ENCODE measurements around the gene ZNF558.

ZNF558 gene

DNA sequence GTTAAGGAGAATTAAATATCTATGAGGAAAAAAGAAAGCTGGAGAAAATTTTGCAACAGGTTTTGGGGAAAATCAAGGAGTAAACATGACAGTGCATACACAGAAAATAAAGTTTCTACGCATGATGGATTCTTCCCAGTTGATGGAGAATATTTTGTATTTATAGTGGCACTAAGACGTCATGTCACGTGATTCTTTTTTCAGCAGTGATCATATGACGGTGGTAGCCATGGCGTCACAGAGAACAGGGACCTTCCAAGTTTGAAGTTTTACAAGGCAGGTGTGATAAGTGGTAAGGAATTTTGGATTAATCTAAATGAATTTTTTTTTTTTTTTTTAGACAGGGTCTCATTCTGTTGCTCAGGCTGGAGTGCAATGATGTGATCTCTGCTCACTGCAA lies 8.6 kb upstream of the ZNF558 start:
- Histone ChIP-seq H3K4me1 (ENCODE audit: control insufficient read depth in 1 of 2, insufficient read depth in 2 of 2, low read length in 2 of 2) (no peaks in the 10 kb centered on the region), H3K9me3 (ENCODE audit: control insufficient read depth in 1 of 2, low read length in 2 of 2) (no peaks in the 10 kb centered on the region), H3K36me3 (ENCODE audit: control insufficient read depth in 1 of 2, insufficient read depth in 2 of 2, low read length in 2 of 2) (no peaks in the 10 kb centered on the region), H3K9ac (ENCODE audit: low read depth in 1 of 2, low read length in 2 of 2) (no peak overlapping the region), H3K4me3 (ENCODE audit: low read depth in 1 of 2, low read length in 2 of 2) (no peak overlapping the region), H3K27ac (ENCODE audit: low read depth, low read length) (no peak overlapping the region), H3K27me3 (ENCODE audit: control insufficient read depth in 1 of 2, insufficient read depth in 2 of 2, low read length in 2 of 2) (no peaks in the 10 kb centered on the region)

- Histone ChIP-seq H3K4me3 (ENCODE audit: low read depth in 1 of 2, low read length in 2 of 2) (no peak overlapping the region), H3K4me1 (ENCODE audit: control insufficient read depth in 1 of 2, insufficient read depth in 2 of 2, low read length in 2 of 2) (peaks cover 6 to 9% of the 10 kb centered on the region in 2 donors), H3K27ac (ENCODE audit: low read depth, low read length) (no peak overlapping the region), H3K9ac (ENCODE audit: low read depth in 1 of 2, low read length in 2 of 2) (no peak overlapping the region), H3K9me3 (ENCODE audit: control insufficient read depth in 1 of 2, low read length in 2 of 2) (no peaks in the 10 kb centered on the region), H3K36me3 (ENCODE audit: control insufficient read depth in 1 of 2, insufficient read depth in 2 of 2, low read length in 2 of 2) (no peaks in the 10 kb centered on the region), H3K27me3 (ENCODE audit: control insufficient read depth in 1 of 2, insufficient read depth in 2 of 2, low read length in 2 of 2) (no peaks in the 10 kb centered on the region)
These were observed 3.8 kb upstream of the ZNF558 start for GRCh38 chr19:8835877-8836276.

- H3K27ac ChIP-seq (ENCODE audit: low read depth, low read length): no peak overlapping the region
- H3K4me1 ChIP-seq (ENCODE audit: control insufficient read depth in 1 of 2, insufficient read depth in 2 of 2, low read length in 2 of 2): peaks cover 6 to 9% of the 10 kb centered on the region in 2 donors
- no peaks in the 10 kb centered on the region for H3K27me3 ChIP-seq (ENCODE audit: control insufficient read depth in 1 of 2, insufficient read depth in 2 of 2, low read length in 2 of 2)
- H3K9ac ChIP-seq (ENCODE audit: low read depth in 1 of 2, low read length in 2 of 2): no peak overlapping the region
- H3K36me3 ChIP-seq (ENCODE audit: control insufficient read depth in 1 of 2, insufficient read depth in 2 of 2, low read length in 2 of 2): no peaks in the 10 kb centered on the region
- H3K4me3 ChIP-seq (ENCODE audit: low read depth in 1 of 2, low read length in 2 of 2): no peak overlapping the region
- no peaks in the 10 kb centered on the region for H3K9me3 ChIP-seq (ENCODE audit: control insufficient read depth in 1 of 2, low read length in 2 of 2)
These were observed 3.3 kb upstream of the ZNF558 start for GRCh38 chr19:8835446-8835845.

DNA sequence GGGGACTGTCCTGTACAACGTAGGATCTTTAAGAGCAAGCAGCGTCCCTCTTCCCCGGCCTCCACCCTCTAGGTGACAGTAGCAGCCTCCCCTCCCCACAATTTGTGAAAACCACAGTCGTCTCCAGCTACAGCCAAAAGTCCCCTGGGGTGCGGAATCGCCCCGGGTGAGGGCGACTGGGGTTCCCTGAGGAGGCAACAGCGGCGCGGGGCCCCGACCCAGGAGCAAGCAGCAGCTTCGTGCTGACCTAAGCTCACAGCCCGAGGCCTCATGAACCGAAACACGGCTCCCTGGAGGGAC lies 322 bp downstream of the ZNF558 start:
- H3K9ac ChIP-seq (ENCODE audit: low read depth in 1 of 2, low read length in 2 of 2): peak overlapping the region; percentile 76 to 89
- H3K4me3 ChIP-seq (ENCODE audit: low read depth in 1 of 2, low read length in 2 of 2): peak overlapping the region; percentile 85 to 93
- H3K36me3 ChIP-seq (ENCODE audit: control insufficient read depth in 1 of 2, insufficient read depth in 2 of 2, low read length in 2 of 2): peaks cover 0 to 10% of the 10 kb centered on the region in 2 donors
- H3K9me3 ChIP-seq (ENCODE audit: control insufficient read depth in 1 of 2, low read length in 2 of 2): no peaks in the 10 kb centered on the region
- peaks cover 6 to 9% of the 10 kb centered on the region in 2 donors for H3K4me1 ChIP-seq (ENCODE audit: control insufficient read depth in 1 of 2, insufficient read depth in 2 of 2, low read length in 2 of 2)
- peak overlapping the region; percentile 96 for H3K27ac ChIP-seq (ENCODE audit: low read depth, low read length)
- H3K27me3 ChIP-seq (ENCODE audit: control insufficient read depth in 1 of 2, insufficient read depth in 2 of 2, low read length in 2 of 2): no peaks in the 10 kb centered on the region

DNA sequence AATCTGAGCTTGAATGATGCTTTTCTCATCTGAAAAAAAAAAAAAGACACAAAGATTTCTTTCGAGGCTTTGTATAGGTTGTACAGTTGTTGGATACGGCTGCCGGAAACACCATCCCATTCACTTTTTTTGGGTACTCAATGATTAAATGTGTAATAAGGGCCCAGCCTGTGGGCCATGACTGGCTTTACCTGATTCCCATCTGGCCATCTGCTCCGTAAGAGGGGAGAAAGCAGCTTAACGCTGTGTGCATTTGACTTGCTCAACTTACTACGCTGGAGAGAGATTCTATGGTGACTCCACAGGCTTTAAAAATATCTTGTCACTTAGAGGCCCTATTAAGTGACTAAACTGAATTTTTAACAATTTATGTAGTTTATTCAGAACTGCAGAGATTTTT lies 731 bp downstream of the ZNF558 start:
- H3K9ac ChIP-seq (ENCODE audit: low read depth in 1 of 2, low read length in 2 of 2): peak overlapping the region; percentile 76 to 89
- H3K4me3 ChIP-seq (ENCODE audit: low read depth in 1 of 2, low read length in 2 of 2): peak overlapping the region; percentile 85 to 93
- no peak overlapping the region for H3K27ac ChIP-seq (ENCODE audit: low read depth, low read length)

GRCh38 chr19:8827277-8827676 lies 4.8 kb downstream of the ZNF558 start:
- Histone ChIP-seq H3K4me1 (ENCODE audit: control insufficient read depth in 1 of 2, insufficient read depth in 2 of 2, low read length in 2 of 2) (peaks cover 6 to 9% of the 10 kb centered on the region in 2 donors), H3K4me3 (ENCODE audit: low read depth in 1 of 2, low read length in 2 of 2) (no peak overlapping the region), H3K27me3 (ENCODE audit: control insufficient read depth in 1 of 2, insufficient read depth in 2 of 2, low read length in 2 of 2) (no peaks in the 10 kb centered on the region), H3K9me3 (ENCODE audit: control insufficient read depth in 1 of 2, low read length in 2 of 2) (no peaks in the 10 kb centered on the region), H3K9ac (ENCODE audit: low read depth in 1 of 2, low read length in 2 of 2) (no peak overlapping the region), H3K36me3 (ENCODE audit: control insufficient read depth in 1 of 2, insufficient read depth in 2 of 2, low read length in 2 of 2) (peaks cover 16 to 42% of the 10 kb centered on the region in 2 donors), H3K27ac (ENCODE audit: low read depth, low read length) (no peak overlapping the region)

More for the DNA sequence above, 731 bp downstream of the ZNF558 start:
- H3K27me3 ChIP-seq (ENCODE audit: control insufficient read depth in 1 of 2, insufficient read depth in 2 of 2, low read length in 2 of 2): no peaks in the 10 kb centered on the region
- H3K4me1 ChIP-seq (ENCODE audit: control insufficient read depth in 1 of 2, insufficient read depth in 2 of 2, low read length in 2 of 2): peaks cover 6 to 9% of the 10 kb centered on the region in 2 donors
- peaks cover 0 to 14% of the 10 kb centered on the region in 2 donors for H3K36me3 ChIP-seq (ENCODE audit: control insufficient read depth in 1 of 2, insufficient read depth in 2 of 2, low read length in 2 of 2)
- H3K9me3 ChIP-seq (ENCODE audit: control insufficient read depth in 1 of 2, low read length in 2 of 2): no peaks in the 10 kb centered on the region

DNA sequence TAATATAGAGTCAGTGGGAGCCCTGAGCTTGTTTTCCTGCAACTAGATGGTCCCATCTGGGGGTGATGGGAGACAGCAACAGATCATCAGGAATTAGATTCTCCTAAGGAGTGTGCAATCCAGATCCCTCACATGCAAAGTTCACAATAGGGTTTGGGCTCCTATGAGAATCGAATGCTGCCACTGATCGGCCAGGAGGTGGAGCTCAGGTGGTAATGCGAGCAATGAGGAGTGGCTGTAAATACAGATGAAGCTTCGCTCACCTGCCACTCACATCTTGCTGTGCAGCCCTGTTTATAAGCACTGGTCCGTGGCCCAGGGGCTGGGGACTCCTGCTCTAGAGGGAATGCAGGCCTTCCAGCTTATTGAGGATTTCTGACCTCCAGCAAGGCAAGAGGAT lies 5.7 kb downstream of the ZNF558 start:
- H3K4me1 ChIP-seq (ENCODE audit: control insufficient read depth in 1 of 2, insufficient read depth in 2 of 2, low read length in 2 of 2): peaks cover 3 to 4% of the 10 kb centered on the region in 2 donors
- H3K36me3 ChIP-seq (ENCODE audit: control insufficient read depth in 1 of 2, insufficient read depth in 2 of 2, low read length in 2 of 2): peaks cover 25 to 51% of the 10 kb centered on the region in 2 donors
- no peak overlapping the region for H3K4me3 ChIP-seq (ENCODE audit: low read depth in 1 of 2, low read length in 2 of 2)
- no peak overlapping the region for H3K9ac ChIP-seq (ENCODE audit: low read depth in 1 of 2, low read length in 2 of 2)
- no peaks in the 10 kb centered on the region for H3K27me3 ChIP-seq (ENCODE audit: control insufficient read depth in 1 of 2, insufficient read depth in 2 of 2, low read length in 2 of 2)
- H3K27ac ChIP-seq (ENCODE audit: low read depth, low read length): no peak overlapping the region
- peaks cover 0 to 3% of the 10 kb centered on the region in 2 donors for H3K9me3 ChIP-seq (ENCODE audit: control insufficient read depth in 1 of 2, low read length in 2 of 2)

GRCh38 chr19:8821748-8822241 lies 10.3 kb downstream of the ZNF558 start:
- Histone ChIP-seq H3K9me3 (ENCODE audit: control insufficient read depth in 1 of 2, low read length in 2 of 2) (peaks cover 18 to 23% of the 10 kb centered on the region in 2 donors), H3K27ac (ENCODE audit: low read depth, low read length) (no peak overlapping the region), H3K36me3 (ENCODE audit: control insufficient read depth in 1 of 2, insufficient read depth in 2 of 2, low read length in 2 of 2) (peaks cover 58 to 86% of the 10 kb centered on the region in 2 donors), H3K27me3 (ENCODE audit: control insufficient read depth in 1 of 2, insufficient read depth in 2 of 2, low read length in 2 of 2) (no peaks in the 10 kb centered on the region), H3K4me3 (ENCODE audit: low read depth in 1 of 2, low read length in 2 of 2) (no peak overlapping the region), H3K9ac (ENCODE audit: low read depth in 1 of 2, low read length in 2 of 2) (no peak overlapping the region), H3K4me1 (ENCODE audit: control insufficient read depth in 1 of 2, insufficient read depth in 2 of 2, low read length in 2 of 2) (no peaks in the 10 kb centered on the region)

DNA sequence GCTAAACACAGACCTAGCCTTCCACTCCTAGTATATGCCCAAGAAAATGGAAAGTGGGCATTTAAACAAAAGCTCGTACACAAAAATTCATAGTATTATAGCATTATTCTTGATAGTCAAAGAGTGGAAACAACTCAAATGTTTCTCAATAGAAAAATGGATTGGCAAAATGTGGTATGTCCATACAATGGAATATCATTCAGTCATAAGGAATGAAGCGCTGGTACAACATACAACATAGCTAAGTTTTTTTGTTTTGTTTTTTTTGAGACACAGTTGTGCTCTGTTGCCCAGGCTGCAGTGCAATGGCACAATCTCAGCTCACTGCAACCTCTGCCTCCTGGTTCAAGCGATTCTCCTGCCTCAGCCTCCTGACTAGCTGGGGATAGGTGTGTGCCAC lies 11.9 kb downstream of the ZNF558 start:
- no peak overlapping the region for H3K9ac ChIP-seq (ENCODE audit: low read depth in 1 of 2, low read length in 2 of 2)
- no peak overlapping the region for H3K27ac ChIP-seq (ENCODE audit: low read depth, low read length)
- peaks cover 72 to 95% of the 10 kb centered on the region in 2 donors for H3K36me3 ChIP-seq (ENCODE audit: control insufficient read depth in 1 of 2, insufficient read depth in 2 of 2, low read length in 2 of 2)
- no peaks in the 10 kb centered on the region for H3K27me3 ChIP-seq (ENCODE audit: control insufficient read depth in 1 of 2, insufficient read depth in 2 of 2, low read length in 2 of 2)
- H3K9me3 ChIP-seq (ENCODE audit: control insufficient read depth in 1 of 2, low read length in 2 of 2): peaks cover 34 to 39% of the 10 kb centered on the region in 2 donors
- H3K4me3 ChIP-seq (ENCODE audit: low read depth in 1 of 2, low read length in 2 of 2): no peak overlapping the region
- no peaks in the 10 kb centered on the region for H3K4me1 ChIP-seq (ENCODE audit: control insufficient read depth in 1 of 2, insufficient read depth in 2 of 2, low read length in 2 of 2)

DNA sequence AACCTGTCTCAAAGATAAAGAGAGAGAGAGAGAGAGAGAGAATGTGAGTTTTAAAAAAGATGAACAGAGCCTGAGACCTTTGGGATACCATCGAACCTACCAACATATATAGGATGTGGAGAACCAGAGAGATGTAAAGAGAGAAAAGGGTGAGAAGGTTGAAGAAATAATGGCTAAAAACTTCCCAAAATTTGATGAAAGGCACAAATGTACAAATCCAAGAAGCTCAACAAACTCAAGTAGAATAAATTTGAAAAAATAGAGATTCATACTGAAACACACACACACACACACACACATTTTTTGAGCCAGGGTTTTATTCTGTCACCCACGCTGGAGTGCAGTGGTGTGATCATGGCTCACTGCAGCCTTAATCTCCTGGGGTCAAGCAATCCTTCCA lies 16.3 kb downstream of the ZNF558 start:
- Histone ChIP-seq H3K4me1 (ENCODE audit: control insufficient read depth in 1 of 2, insufficient read depth in 2 of 2, low read length in 2 of 2) (no peaks in the 10 kb centered on the region), H3K36me3 (ENCODE audit: control insufficient read depth in 1 of 2, insufficient read depth in 2 of 2, low read length in 2 of 2) (peaks cover 83 to 96% of the 10 kb centered on the region in 2 donors), H3K9ac (ENCODE audit: low read depth in 1 of 2, low read length in 2 of 2) (no peak overlapping the region), H3K27ac (ENCODE audit: low read depth, low read length) (no peak overlapping the region), H3K27me3 (ENCODE audit: control insufficient read depth in 1 of 2, insufficient read depth in 2 of 2, low read length in 2 of 2) (no peaks in the 10 kb centered on the region), H3K9me3 (ENCODE audit: control insufficient read depth in 1 of 2, low read length in 2 of 2) (peaks cover 71 to 82% of the 10 kb centered on the region in 2 donors), H3K4me3 (ENCODE audit: low read depth in 1 of 2, low read length in 2 of 2) (peak overlapping the region in 1 of 2 donors; percentile 16)

- H3K9ac ChIP-seq (ENCODE audit: low read depth in 1 of 2, low read length in 2 of 2): no peak overlapping the region
- peaks cover 75 to 89% of the 10 kb centered on the region in 2 donors for H3K36me3 ChIP-seq (ENCODE audit: control insufficient read depth in 1 of 2, insufficient read depth in 2 of 2, low read length in 2 of 2)
- no peaks in the 10 kb centered on the region for H3K27me3 ChIP-seq (ENCODE audit: control insufficient read depth in 1 of 2, insufficient read depth in 2 of 2, low read length in 2 of 2)
- peaks cover 85% of the 10 kb centered on the region in 2 donors for H3K9me3 ChIP-seq (ENCODE audit: control insufficient read depth in 1 of 2, low read length in 2 of 2)
- no peaks in the 10 kb centered on the region for H3K4me1 ChIP-seq (ENCODE audit: control insufficient read depth in 1 of 2, insufficient read depth in 2 of 2, low read length in 2 of 2)
- H3K27ac ChIP-seq (ENCODE audit: low read depth, low read length): no peak overlapping the region
- H3K4me3 ChIP-seq (ENCODE audit: low read depth in 1 of 2, low read length in 2 of 2): peak overlapping the region; percentile 6 to 24
These were observed 17.9 kb downstream of the ZNF558 start for GRCh38 chr19:8814176-8814575.
